CD4-positive, alpha-beta T cell treated with Interferon alpha-2 for 1 hour (primary cell): ENCODE results near the gene RRP1.

ENCODE experiments used
- DNase-seq, 2 donors: peaks; one replicate each; pipeline ENCODE4 v3.0.0-alpha.2; 2020 to 2022

RRP1 gene

DNA sequence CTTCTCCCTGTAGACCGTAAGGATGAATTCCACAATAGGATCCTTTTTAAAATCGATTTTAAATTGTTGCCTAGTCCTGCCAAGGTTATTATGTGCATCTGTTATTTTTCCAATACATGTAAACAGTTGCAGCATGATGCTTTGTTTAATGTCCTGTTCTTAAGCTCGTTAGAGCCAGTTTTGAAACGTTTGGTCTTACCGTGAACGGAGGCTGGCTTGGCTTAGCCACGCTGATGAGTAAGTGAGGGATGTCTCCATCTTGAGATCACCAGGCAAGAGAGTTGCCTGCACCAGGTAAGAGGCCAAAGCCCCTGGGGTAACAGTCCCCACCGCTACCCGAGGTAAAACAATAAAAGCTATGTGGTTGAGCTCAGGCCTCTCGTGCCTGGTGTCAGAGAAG lies 30.6 kb upstream of the RRP1 start:
- DNase-seq: no peak

GRCh38 chr21:43759651-43760050 lies 29.7 kb upstream of the RRP1 start:
- DNase-seq: no peak

- DNase-seq: no peak
Measured at GRCh38 chr21:43760391-43760958, 28.9 kb upstream of the RRP1 start.

- no peak for DNase-seq
Measured at GRCh38 chr21:43761886-43762285, 27.5 kb upstream of the RRP1 start.

- no peak for DNase-seq
Measured at GRCh38 chr21:43762303-43763128, 26.9 kb upstream of the RRP1 start.

DNA sequence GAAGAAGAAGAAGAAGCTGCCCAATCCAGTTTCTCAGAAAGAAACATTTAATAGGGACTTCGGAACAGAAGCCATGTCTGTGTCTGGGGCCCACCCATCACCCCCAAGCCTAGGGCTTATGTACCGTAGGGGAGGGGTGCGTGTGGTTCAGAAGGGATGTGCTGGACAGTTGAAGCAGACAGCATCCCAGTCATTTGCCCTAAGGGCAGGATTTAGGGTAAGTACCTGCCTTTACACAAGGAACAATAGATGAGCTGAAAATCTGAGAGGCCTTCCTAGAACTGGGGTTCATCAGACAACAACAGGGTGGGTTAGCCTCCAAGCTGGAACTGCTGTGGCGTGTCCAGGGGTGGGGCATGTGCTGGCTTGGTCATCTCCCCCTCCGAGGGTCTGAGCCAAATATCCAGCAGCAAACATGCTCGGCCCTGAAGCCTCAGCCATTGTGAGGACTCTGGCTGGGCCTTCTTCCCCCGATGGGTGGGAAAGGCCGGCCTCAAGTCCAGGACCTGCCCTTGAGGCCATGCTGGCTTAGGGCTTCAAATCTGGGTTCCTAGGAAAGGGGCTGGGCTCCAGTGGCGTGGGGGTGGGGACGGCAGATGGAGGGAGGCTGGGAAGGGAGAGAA lies 25.4 kb upstream of the RRP1 start:
- DNase-seq: no peak

DNA sequence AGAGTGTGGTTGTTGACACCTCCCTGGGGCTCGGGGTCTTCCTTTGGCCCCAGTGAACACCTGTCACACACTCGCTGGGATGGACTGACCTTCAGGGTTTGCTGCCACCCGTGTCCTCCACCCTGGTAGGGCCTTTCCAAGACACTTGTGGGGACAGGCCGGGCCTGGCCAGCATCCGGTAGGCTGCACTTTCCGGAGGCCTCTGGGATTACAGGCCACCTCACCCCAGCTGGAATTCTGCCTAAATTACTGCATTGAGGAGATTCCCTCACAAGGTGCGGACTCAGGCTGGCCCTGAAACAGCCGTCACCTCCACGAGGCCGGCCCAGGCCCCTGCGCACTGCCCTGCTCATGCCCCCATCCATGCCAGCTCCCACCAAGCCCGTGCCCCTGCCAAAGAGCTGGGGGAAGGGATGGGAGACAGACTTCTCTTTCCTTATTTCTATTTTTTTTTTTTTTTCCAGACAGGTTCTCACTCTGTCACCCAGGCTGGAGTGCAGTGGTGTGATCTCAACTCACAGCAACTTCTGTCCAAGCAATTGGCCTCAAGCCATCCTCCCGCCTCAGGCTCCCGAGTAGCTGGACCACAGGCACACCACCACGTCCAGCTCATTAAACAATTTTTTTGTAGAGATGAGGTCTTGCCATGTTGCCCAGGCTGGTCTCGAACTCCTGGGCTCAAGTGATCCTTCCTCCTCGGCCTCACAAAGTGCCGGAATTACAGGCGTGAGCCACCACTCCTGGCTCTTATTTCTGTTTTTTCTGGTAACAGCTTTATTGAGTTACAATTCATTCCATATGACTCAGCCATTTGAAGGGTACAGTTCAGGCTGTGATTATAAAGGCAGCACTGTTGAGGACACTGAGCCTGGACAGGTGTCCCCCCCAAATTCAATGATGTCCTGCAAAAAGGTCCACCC lies 24.5 kb upstream of the RRP1 start:
- no peak for DNase-seq

- DNase-seq: no peak
Measured at GRCh38 chr21:43766734-43767497, 22.5 kb upstream of the RRP1 start.

- no peak for DNase-seq
Measured at GRCh38 chr21:43767498-43767983, 21.8 kb upstream of the RRP1 start.

- no peak for DNase-seq
Measured at GRCh38 chr21:43767984-43768867, 21.2 kb upstream of the RRP1 start.

DNA sequence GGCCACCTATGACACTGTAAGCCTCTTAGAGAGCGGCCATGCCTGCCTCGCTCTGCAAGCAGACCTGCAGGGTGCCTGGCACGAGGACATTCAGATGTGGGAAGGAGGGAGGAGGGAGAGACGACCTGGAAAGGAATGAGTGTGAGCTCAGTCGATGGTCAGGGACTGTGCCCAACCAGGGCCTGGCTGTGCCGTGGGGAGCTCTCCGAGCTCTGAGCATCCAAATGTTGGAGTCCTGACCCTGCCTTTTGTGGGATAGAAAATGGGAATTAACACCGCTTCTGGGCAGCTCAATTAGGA lies 20.6 kb upstream of the RRP1 start:
- no peak for DNase-seq

- DNase-seq: no peak
Measured at GRCh38 chr21:43769325-43769958, 19.9 kb upstream of the RRP1 start.

DNA sequence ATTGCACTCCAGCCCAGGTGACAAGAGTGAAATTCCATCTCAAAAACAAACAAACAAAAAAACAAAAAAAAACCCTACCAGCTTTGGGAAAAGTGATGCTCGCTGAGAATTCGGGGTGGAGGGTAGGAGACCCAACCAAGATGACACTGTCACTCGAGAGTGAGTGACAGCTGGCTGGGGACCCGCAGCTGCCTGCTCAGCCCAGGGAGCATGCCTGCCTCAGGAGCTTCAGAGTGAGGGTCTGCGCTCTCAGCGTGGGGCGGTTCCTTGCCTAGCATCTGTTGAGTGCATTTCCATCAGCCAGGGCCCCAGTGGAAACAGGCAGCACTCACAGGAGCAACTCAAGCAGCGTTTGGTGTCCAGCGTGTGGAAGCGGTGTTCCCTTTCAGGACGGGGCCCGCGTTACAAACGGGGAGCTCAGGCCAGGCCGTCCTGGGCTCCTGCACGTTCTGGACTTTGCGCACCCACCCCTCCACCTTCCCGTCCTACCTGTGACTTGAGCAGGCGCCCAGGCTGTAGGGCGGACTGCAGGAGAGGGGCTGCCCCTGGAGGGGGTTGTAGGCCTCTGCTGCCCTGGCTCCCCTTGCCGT lies 19.2 kb upstream of the RRP1 start:
- DNase-seq: no peak

GRCh38 chr21:43771199-43771675 lies 18.1 kb upstream of the RRP1 start:
- DNase-seq: no peak

- DNase-seq: no peak
Measured at GRCh38 chr21:43771698-43772424, 17.5 kb upstream of the RRP1 start.

DNA sequence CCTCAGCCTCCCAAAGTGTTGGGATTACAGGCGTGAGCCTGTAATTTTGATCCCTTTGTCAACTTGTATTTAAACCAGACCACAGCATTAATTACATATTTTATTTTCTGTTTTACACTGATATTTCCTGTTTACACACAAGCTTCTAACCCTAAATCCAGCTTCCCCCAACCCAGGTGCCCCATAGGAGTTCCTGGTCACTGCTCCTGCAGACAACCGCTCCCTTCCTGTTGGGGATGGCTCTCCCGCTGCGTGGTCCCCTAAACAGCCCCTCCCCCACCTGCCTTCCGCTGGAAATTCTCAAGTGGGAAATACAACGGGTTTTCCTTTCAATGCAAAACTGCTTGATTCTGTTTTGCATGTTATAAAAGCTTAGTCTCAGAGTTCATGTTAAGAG lies 17.0 kb upstream of the RRP1 start:
- no peak for DNase-seq

DNA sequence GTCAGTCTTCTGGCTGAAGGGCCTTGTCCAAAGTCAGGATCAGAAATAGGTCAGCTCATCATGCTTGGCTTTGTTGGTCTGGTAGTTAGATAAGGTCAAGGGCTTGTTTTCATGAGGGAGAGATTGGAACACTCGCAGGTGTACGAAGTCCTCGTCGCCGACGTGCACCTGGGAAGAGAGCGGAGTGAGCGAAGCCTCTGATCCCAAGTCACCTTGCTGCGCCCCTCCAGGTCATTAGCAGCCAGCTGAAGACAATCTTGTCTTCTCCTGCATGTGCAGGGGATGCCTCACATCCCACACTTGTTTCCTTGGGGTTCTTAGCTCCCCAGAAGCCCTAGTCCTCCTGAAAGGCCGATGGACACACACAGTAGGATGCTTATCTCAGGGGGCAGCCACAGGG lies 15.2 kb upstream of the RRP1 start:
- no peak for DNase-seq

GRCh38 chr21:43775190-43775589 lies 14.2 kb upstream of the RRP1 start:
- DNase-seq: no peak

DNA sequence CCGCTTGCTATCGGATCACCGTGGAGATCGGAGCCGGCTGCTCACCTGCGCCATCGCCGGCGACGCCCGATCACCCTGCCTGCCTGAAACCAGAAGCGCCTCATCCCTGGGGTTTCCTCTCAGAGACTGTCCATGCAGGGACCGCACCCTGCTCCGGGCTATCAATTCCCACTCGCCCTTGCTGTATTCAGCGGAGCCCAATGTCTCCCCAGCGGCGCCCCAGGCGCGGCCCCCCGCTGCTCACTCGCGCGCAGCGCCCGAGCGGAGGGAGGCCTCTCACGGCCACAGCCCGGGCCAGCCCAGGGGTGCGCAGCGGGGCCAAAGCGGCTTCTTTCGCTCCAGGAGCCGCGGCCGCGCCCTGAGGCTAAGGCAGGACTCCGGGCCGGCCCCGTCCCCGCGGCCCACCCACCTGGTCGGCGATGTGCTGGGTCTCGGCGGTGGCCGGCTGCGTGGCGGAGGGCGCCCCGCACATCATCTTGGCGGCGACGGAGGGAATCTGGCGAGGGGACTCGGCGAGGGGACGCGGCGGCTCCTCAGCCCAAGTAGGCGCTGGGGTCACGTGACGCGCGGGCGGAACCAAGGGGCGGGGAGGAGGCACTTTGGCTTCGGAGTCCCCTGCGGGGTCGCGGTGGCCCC lies 13.5 kb upstream of the RRP1 start, which contains the start of gene CSTB:
Gene CSTB, minus strand, starts transcription at position 514 of the 636 bp plus-strand sequence. Its CDS starts 39 bp downstream, at position 475.
- peak; percentile 64 to 87 for DNase-seq
